Measurements from ENCODE around the gene CCDC85B. TPM values are rescaled to one million over a fixed set of nuclear protein-coding genes. Genes with fewer than 3 reads are reported as not detected.

CCDC85B gene
- total and polyA plus RNA-seq, 2 of the 13 experiments (the other 11 are each of a cell fraction or from before 2014, with no cell fraction given): 8.2 to 19.5 TPM

GRCh38 chr11:65899356-65900124 lies 9.1 kb downstream of the CCDC85B start (continued):
- TF ChIP-seq ZBTB10 (CRISPR knock-in tag; IDR thresholded peaks at IDR 0.05; ENCODE audit: borderline replicate concordance) (0 out of 2 replicates have a peak, but pooled peaks have one; percentile 29), ZNF546 (CRISPR knock-in tag; conservative IDR thresholded peaks at IDR 0.05) (peak; percentile 10; the same call in 1 of the 2 replicates), ZNF30 (CRISPR knock-in tag; IDR thresholded peaks at IDR 0.05) (peak; percentile 79; the same call in 1 of the 2 replicates), HMGXB4 (CRISPR knock-in tag; IDR thresholded peaks at IDR 0.05; ENCODE audit: borderline replicate concordance in 1 of 2, low read depth in 1 of 2) (peak; percentile 26 to 82; a peak in 2 of 4 replicates), ZSCAN31 (CRISPR knock-in tag; IDR thresholded peaks at IDR 0.05; ENCODE audit: low read depth) (0 out of 2 replicates have a peak, but pooled peaks have one; percentile 43), ZNF101 (CRISPR knock-in tag; IDR thresholded peaks at IDR 0.05; ENCODE audit: borderline replicate concordance, low read depth) (no peak), ZNF12 (CRISPR knock-in tag; IDR thresholded peaks at IDR 0.05) (no peak), SRY (CRISPR knock-in tag; IDR thresholded peaks at IDR 0.05) (peak; percentile 84), ZSCAN9 (CRISPR knock-in tag; IDR thresholded peaks at IDR 0.05; ENCODE audit: borderline replicate concordance) (no peak), ZNF883 (CRISPR knock-in tag; IDR thresholded peaks at IDR 0.05; ENCODE audit: not compliant biosample characterization) (peak; percentile 25), SALL1 (CRISPR knock-in tag; IDR thresholded peaks at IDR 0.05) (peak; percentile 77), ZBTB25 (CRISPR knock-in tag; IDR thresholded peaks at IDR 0.05) (peak; percentile 66), ZGPAT (CRISPR knock-in tag; IDR thresholded peaks at IDR 0.05) (peak; percentile 80), ZNF577 (CRISPR knock-in tag; IDR thresholded peaks at IDR 0.05; ENCODE audit: borderline replicate concordance, low read depth) (no peak), MTERF4 (CRISPR knock-in tag; IDR thresholded peaks at IDR 0.05) (0 out of 2 replicates have a peak, but pooled peaks have one; percentile 75), ZNF329 (CRISPR knock-in tag; IDR thresholded peaks at IDR 0.05; ENCODE audit: low read depth) (peak; percentile 68; the same call in 1 of the 2 replicates), MAZ (IDR thresholded peaks at IDR 0.05; ENCODE audit: borderline replicate concordance, low read depth, low read length) (peak; percentile 23; the same call in 1 of the 2 replicates), MAZ (CRISPR knock-in tag; IDR thresholded peaks at IDR 0.05; ENCODE audit: low read depth) (peak; percentile 72; the same call in 1 of the 2 replicates)

Measured in HepG2 (cell line).